Measurements from ENCODE around the gene MARVELD1.

Gene MARVELD1

GRCh38 chr10:97743169-97743943 is 29.8 kb downstream of the MARVELD1 start:
- Histone ChIP-seq H3K4me1 (ENCODE audit: control insufficient read depth in 1 of 2, insufficient read depth in 2 of 2, low read length in 2 of 2) (peaks cover 0 to 10% of the 10 kb centered on the region in 2 donors), H3K4me3 (ENCODE audit: low read depth in 1 of 2, low read length in 2 of 2) (no peak overlapping the region), H3K27ac (ENCODE audit: low read length) (no peak overlapping the region), H3K27me3 (ENCODE audit: low read depth, low read length) (no peaks in the 10 kb centered on the region), H3K9me3 (ENCODE audit: control insufficient read depth in 1 of 2, low read length in 2 of 2) (no peaks in the 10 kb centered on the region), H3K36me3 (ENCODE audit: control insufficient read depth in 1 of 2, insufficient read depth in 2 of 2, low read length in 2 of 2) (peaks cover 51 to 52% of the 10 kb centered on the region in 2 donors)

GRCh38 chr10:97744405-97745035 is 31.0 kb downstream of the MARVELD1 start:
- no peaks in the 10 kb centered on the region for H3K9me3 ChIP-seq (ENCODE audit: control insufficient read depth in 1 of 2, low read length in 2 of 2)
- H3K4me1 ChIP-seq (ENCODE audit: control insufficient read depth in 1 of 2, insufficient read depth in 2 of 2, low read length in 2 of 2): peaks cover 0 to 5% of the 10 kb centered on the region in 2 donors
- H3K27me3 ChIP-seq (ENCODE audit: low read depth, low read length): no peaks in the 10 kb centered on the region
- H3K27ac ChIP-seq (ENCODE audit: low read length): no peak overlapping the region
- no peak overlapping the region for H3K4me3 ChIP-seq (ENCODE audit: low read depth in 1 of 2, low read length in 2 of 2)
- H3K36me3 ChIP-seq (ENCODE audit: control insufficient read depth in 1 of 2, insufficient read depth in 2 of 2, low read length in 2 of 2): peaks cover 61 to 62% of the 10 kb centered on the region in 2 donors

GRCh38 chr10:97747573-97747972 is 34.0 kb downstream of the MARVELD1 start:
- Histone ChIP-seq H3K9me3 (ENCODE audit: control insufficient read depth in 1 of 2, low read length in 2 of 2) (no peaks in the 10 kb centered on the region), H3K4me1 (ENCODE audit: control insufficient read depth in 1 of 2, insufficient read depth in 2 of 2, low read length in 2 of 2) (no peaks in the 10 kb centered on the region), H3K27ac (ENCODE audit: low read length) (no peak overlapping the region), H3K4me3 (ENCODE audit: low read depth in 1 of 2, low read length in 2 of 2) (no peak overlapping the region), H3K36me3 (ENCODE audit: control insufficient read depth in 1 of 2, insufficient read depth in 2 of 2, low read length in 2 of 2) (peaks cover 79 to 84% of the 10 kb centered on the region in 2 donors), H3K27me3 (ENCODE audit: low read depth, low read length) (no peaks in the 10 kb centered on the region)

- H3K36me3 ChIP-seq (ENCODE audit: control insufficient read depth in 1 of 2, insufficient read depth in 2 of 2, low read length in 2 of 2): peaks cover 78 to 87% of the 10 kb centered on the region in 2 donors
These were observed 34.6 kb downstream of the MARVELD1 start for GRCh38 chr10:97748116-97748515.

GRCh38 chr10:97752956-97753355 is 39.4 kb downstream of the MARVELD1 start:
- Histone ChIP-seq H3K9me3 (ENCODE audit: control insufficient read depth in 1 of 2, low read length in 2 of 2) (no peaks in the 10 kb centered on the region), H3K27ac (ENCODE audit: low read length) (no peak overlapping the region), H3K27me3 (ENCODE audit: low read depth, low read length) (no peaks in the 10 kb centered on the region), H3K36me3 (ENCODE audit: control insufficient read depth in 1 of 2, insufficient read depth in 2 of 2, low read length in 2 of 2) (peaks cover 67 to 96% of the 10 kb centered on the region in 2 donors), H3K4me3 (ENCODE audit: low read depth in 1 of 2, low read length in 2 of 2) (no peak overlapping the region), H3K4me1 (ENCODE audit: control insufficient read depth in 1 of 2, insufficient read depth in 2 of 2, low read length in 2 of 2) (no peaks in the 10 kb centered on the region)

More at GRCh38 chr10:97748116-97748515, 34.6 kb downstream of the MARVELD1 start:
- Histone ChIP-seq H3K27me3 (ENCODE audit: low read depth, low read length) (no peaks in the 10 kb centered on the region), H3K4me3 (ENCODE audit: low read depth in 1 of 2, low read length in 2 of 2) (no peak overlapping the region), H3K4me1 (ENCODE audit: control insufficient read depth in 1 of 2, insufficient read depth in 2 of 2, low read length in 2 of 2) (no peaks in the 10 kb centered on the region), H3K9me3 (ENCODE audit: control insufficient read depth in 1 of 2, low read length in 2 of 2) (no peaks in the 10 kb centered on the region), H3K27ac (ENCODE audit: low read length) (no peak overlapping the region)

GRCh38 chr10:97754726-97755125 is 41.2 kb downstream of the MARVELD1 start:
- Histone ChIP-seq H3K27ac (ENCODE audit: low read length) (no peak overlapping the region), H3K27me3 (ENCODE audit: low read depth, low read length) (no peaks in the 10 kb centered on the region), H3K4me1 (ENCODE audit: control insufficient read depth in 1 of 2, insufficient read depth in 2 of 2, low read length in 2 of 2) (no peaks in the 10 kb centered on the region), H3K4me3 (ENCODE audit: low read depth in 1 of 2, low read length in 2 of 2) (no peak overlapping the region), H3K36me3 (ENCODE audit: control insufficient read depth in 1 of 2, insufficient read depth in 2 of 2, low read length in 2 of 2) (peaks cover 55 to 89% of the 10 kb centered on the region in 2 donors), H3K9me3 (ENCODE audit: control insufficient read depth in 1 of 2, low read length in 2 of 2) (no peaks in the 10 kb centered on the region)

GRCh38 chr10:97755718-97756117 is 42.2 kb downstream of the MARVELD1 start:
- Histone ChIP-seq H3K4me3 (ENCODE audit: low read depth in 1 of 2, low read length in 2 of 2) (no peak overlapping the region), H3K27me3 (ENCODE audit: low read depth, low read length) (no peaks in the 10 kb centered on the region), H3K27ac (ENCODE audit: low read length) (no peak overlapping the region), H3K9me3 (ENCODE audit: control insufficient read depth in 1 of 2, low read length in 2 of 2) (no peaks in the 10 kb centered on the region), H3K36me3 (ENCODE audit: control insufficient read depth in 1 of 2, insufficient read depth in 2 of 2, low read length in 2 of 2) (peaks cover 52 to 88% of the 10 kb centered on the region in 2 donors), H3K4me1 (ENCODE audit: control insufficient read depth in 1 of 2, insufficient read depth in 2 of 2, low read length in 2 of 2) (no peaks in the 10 kb centered on the region)

GRCh38 chr10:97757471-97757870 is 43.9 kb downstream of the MARVELD1 start:
- Histone ChIP-seq H3K36me3 (ENCODE audit: control insufficient read depth in 1 of 2, insufficient read depth in 2 of 2, low read length in 2 of 2) (peaks cover 35 to 80% of the 10 kb centered on the region in 2 donors), H3K4me1 (ENCODE audit: control insufficient read depth in 1 of 2, insufficient read depth in 2 of 2, low read length in 2 of 2) (no peaks in the 10 kb centered on the region), H3K27me3 (ENCODE audit: low read depth, low read length) (no peaks in the 10 kb centered on the region), H3K27ac (ENCODE audit: low read length) (no peak overlapping the region), H3K4me3 (ENCODE audit: low read depth in 1 of 2, low read length in 2 of 2) (no peak overlapping the region), H3K9me3 (ENCODE audit: control insufficient read depth in 1 of 2, low read length in 2 of 2) (no peaks in the 10 kb centered on the region)

GRCh38 chr10:97759158-97759887 is 45.8 kb downstream of the MARVELD1 start:
- Histone ChIP-seq H3K27me3 (ENCODE audit: low read depth, low read length) (no peaks in the 10 kb centered on the region), H3K27ac (ENCODE audit: low read length) (no peak overlapping the region), H3K36me3 (ENCODE audit: control insufficient read depth in 1 of 2, insufficient read depth in 2 of 2, low read length in 2 of 2) (peaks cover 23 to 62% of the 10 kb centered on the region in 2 donors), H3K9me3 (ENCODE audit: control insufficient read depth in 1 of 2, low read length in 2 of 2) (no peaks in the 10 kb centered on the region), H3K4me1 (ENCODE audit: control insufficient read depth in 1 of 2, insufficient read depth in 2 of 2, low read length in 2 of 2) (no peaks in the 10 kb centered on the region), H3K4me3 (ENCODE audit: low read depth in 1 of 2, low read length in 2 of 2) (no peak overlapping the region)

GRCh38 chr10:97759946-97760345 is 46.4 kb downstream of the MARVELD1 start:
- no peak overlapping the region for H3K4me3 ChIP-seq (ENCODE audit: low read depth in 1 of 2, low read length in 2 of 2)
- no peaks in the 10 kb centered on the region for H3K4me1 ChIP-seq (ENCODE audit: control insufficient read depth in 1 of 2, insufficient read depth in 2 of 2, low read length in 2 of 2)
- peaks cover 17 to 56% of the 10 kb centered on the region in 2 donors for H3K36me3 ChIP-seq (ENCODE audit: control insufficient read depth in 1 of 2, insufficient read depth in 2 of 2, low read length in 2 of 2)
- H3K9me3 ChIP-seq (ENCODE audit: control insufficient read depth in 1 of 2, low read length in 2 of 2): no peaks in the 10 kb centered on the region
- no peak overlapping the region for H3K27ac ChIP-seq (ENCODE audit: low read length)
- no peaks in the 10 kb centered on the region for H3K27me3 ChIP-seq (ENCODE audit: low read depth, low read length)
